HepG2 (cell line): Measurements from ENCODE around the gene TK2. TPM values are rescaled to one million over a fixed set of nuclear protein-coding genes. Genes with fewer than 3 reads are reported as not detected.
A peak's percentile ranks its signal among the peaks of the same experiment; 100 is the strongest.

ENCODE experiments used
- BHLHE40 ChIP-seq: IDR thresholded peaks from 2 replicates; pipeline ENCODE4 v1.6.1; 2011; ENCODE audit warnings: low read length, improper control_type of control experiment
- CHD4 ChIP-seq: fragments of 200-600 bp; sonication (generic); IDR thresholded peaks from 2 replicates; pipeline ENCODE4 v1.7.0; 2017; ENCODE audit warnings: mild to moderate bottlenecking, low read length, borderline replicate concordance
- ERF ChIP-seq: IDR thresholded peaks from 2 replicates; pipeline ENCODE4 v1.6.1; 2018; ENCODE audit warnings: missing biosample characterization, missing genetic modification reagents
- FOSL2 ChIP-seq: sonication (generic); formaldehyde crosslinking; IDR thresholded peaks from 2 replicates; pipeline ENCODE4 v1.4.0; 2020; ENCODE audit warnings: missing genetic modification reagents
- HHEX ChIP-seq: IDR thresholded peaks from 2 replicates; pipeline ENCODE4 v1.6.1; 2016; ENCODE audit warnings: control low read depth
- SMARCE1 ChIP-seq: fragments of 450-650 bp; IDR thresholded peaks from 2 replicates; pipeline ENCODE4 v1.6.1; 2017; ENCODE audit warnings: borderline replicate concordance
- SP4 ChIP-seq: sonication (generic); formaldehyde crosslinking; IDR thresholded peaks from 2 replicates; pipeline ENCODE4 v1.8.1; 2023; ENCODE audit warnings: mild to moderate bottlenecking, missing genetic modification reagents
- SRF ChIP-seq: IDR thresholded peaks from 2 replicates; pipeline ENCODE4 v1.6.1; 2011; ENCODE audit warnings: mild to moderate bottlenecking, low read depth, low read length, moderate library complexity
- ZNF564 ChIP-seq: sonication (generic); formaldehyde crosslinking; IDR thresholded peaks from 2 replicates; pipeline ENCODE4 v1.8.1; 2023; ENCODE audit warnings: mild to moderate bottlenecking, missing genetic modification reagents
- polyA plus RNA-seq, 8 experiments: library from polyadenylated mRNA; depleted of rRNA in 3 of 8; stranded (reverse) in 7 of 8; unstranded in 1 of 8; fragments of >200 nt; fragmentation: Illumina TruSeq in 4 of 8; extraction: Trizol in 4 of 8; gene quantifications; 2 replicates each; pipeline versions ENCODE4 v1.2.1 to v1.2.3, GENCODE V29; 2011 to 2016; ENCODE audit warnings: low read depth in 4 of 8, missing spikeins in 1 of 8, mixed read lengths in 1 of 8; ENCODE audit not compliant: insufficient read depth in 1 of 8
- total RNA-seq, 5 experiments: library from RNA; depleted of rRNA; stranded (reverse); fragments of >200 nt; fragmentation: Illumina TruSeq; extraction: Trizol; gene quantifications; 2 replicates each; pipeline ENCODE4 v1.2.3, GENCODE V29; 2016; ENCODE audit warnings: low read depth in 1 of 5
- TF ChIP-seq, protein P1 (sequence below): sonication (generic); formaldehyde crosslinking; IDR thresholded peaks from 2 replicates; pipeline ENCODE4 v1.9.0; 2021; ENCODE audit warnings: missing genetic modification reagents, borderline replicate concordance
- TF ChIP-seq, protein P2 (sequence below), 2 experiments: sonication (generic) in 1 of 2; formaldehyde crosslinking in 1 of 2; IDR thresholded peaks; 2 replicates each; pipeline versions ENCODE4 v1.5.1 to v1.6.1; 2011 to 2020; ENCODE audit warnings: borderline replicate concordance in 1 of 2, low read depth in 1 of 2, low read length in 1 of 2, mild to moderate bottlenecking in 1 of 2, missing genetic modification reagents in 1 of 2, moderate library complexity in 1 of 2
- TF ChIP-seq, protein P3 (sequence below): sonication (generic); formaldehyde crosslinking; IDR thresholded peaks from 2 replicates; pipeline ENCODE4 v1.5.0; 2020; ENCODE audit warnings: mild to moderate bottlenecking, missing genetic modification reagents

TK2 gene
- total and polyA plus RNA-seq, 2 of the 13 experiments (the other 11 are each of a cell fraction or from before 2014, with no cell fraction given): 18.7 to 21.0 TPM

DNA sequence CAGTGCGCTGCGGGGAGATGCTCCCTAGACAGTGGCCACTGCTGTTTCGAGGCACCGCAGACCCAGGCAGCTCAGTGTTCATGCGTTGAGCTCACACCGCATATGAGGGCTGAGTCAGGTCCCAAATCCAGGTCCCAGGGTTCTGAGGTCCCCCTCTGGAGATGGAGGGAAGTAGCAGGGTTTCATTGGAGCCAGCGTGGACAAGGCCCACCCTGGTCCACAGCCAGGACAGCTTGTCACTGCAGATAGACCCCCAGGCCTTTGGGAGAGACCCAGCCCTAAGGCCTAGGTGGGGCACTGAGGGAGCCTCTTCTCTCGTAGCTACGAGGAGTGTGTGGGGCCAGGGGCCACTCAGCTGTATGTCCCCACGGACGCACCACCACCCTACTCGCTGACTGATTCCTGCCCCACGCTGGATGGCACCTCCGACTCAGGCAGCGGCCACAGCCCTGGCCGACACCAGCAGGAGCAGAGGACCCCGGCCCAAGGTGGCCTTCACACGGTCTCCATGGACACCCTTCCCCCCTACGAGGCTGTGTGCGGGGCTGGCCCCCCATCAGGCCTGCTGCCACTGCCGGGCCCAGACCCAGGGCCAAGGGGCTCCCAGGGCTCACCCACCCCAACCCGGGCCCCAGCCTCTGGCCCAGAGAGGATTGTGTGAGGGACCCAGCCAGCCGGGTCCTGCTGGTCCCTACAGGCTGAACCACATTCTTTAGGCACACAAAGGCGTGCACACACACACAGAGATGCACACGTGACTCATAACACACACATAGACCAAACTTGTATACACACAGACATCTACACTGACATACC, 69.4 kb downstream of the TK2 start (continued):
- TF ChIP-seq FOSL2 (CRISPR knock-in tag) (no peak), CHD4 (no peak), SP4 (no peak), ERF (CRISPR knock-in tag) (no peak), SMARCE1 (no peak), SRF (no peak), HHEX (CRISPR knock-in tag) (no peak), BHLHE40 (peak; percentile 74), ZNF564 (CRISPR knock-in tag) (no peak)
- TF ChIP-seq, protein P1, sequence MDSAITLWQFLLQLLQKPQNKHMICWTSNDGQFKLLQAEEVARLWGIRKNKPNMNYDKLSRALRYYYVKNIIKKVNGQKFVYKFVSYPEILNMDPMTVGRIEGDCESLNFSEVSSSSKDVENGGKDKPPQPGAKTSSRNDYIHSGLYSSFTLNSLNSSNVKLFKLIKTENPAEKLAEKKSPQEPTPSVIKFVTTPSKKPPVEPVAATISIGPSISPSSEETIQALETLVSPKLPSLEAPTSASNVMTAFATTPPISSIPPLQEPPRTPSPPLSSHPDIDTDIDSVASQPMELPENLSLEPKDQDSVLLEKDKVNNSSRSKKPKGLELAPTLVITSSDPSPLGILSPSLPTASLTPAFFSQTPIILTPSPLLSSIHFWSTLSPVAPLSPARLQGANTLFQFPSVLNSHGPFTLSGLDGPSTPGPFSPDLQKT (CRISPR knock-in tag): 0 out of 2 replicates have a peak, but pooled peaks have one; percentile 29
- TF ChIP-seq, protein P2, sequence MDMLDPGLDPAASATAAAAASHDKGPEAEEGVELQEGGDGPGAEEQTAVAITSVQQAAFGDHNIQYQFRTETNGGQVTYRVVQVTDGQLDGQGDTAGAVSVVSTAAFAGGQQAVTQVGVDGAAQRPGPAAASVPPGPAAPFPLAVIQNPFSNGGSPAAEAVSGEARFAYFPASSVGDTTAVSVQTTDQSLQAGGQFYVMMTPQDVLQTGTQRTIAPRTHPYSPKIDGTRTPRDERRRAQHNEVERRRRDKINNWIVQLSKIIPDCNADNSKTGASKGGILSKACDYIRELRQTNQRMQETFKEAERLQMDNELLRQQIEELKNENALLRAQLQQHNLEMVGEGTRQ (IDR thresholded peaks at IDR 0.05; ENCODE audit: low read depth, low read length): peak; percentile 56; the same call in 1 of the 2 replicates
- TF ChIP-seq, protein P2 (CRISPR knock-in tag; IDR thresholded peaks at IDR 0.05; ENCODE audit: borderline replicate concordance): no peak; the same call in 1 of the 2 replicates
- TF ChIP-seq, protein P3, sequence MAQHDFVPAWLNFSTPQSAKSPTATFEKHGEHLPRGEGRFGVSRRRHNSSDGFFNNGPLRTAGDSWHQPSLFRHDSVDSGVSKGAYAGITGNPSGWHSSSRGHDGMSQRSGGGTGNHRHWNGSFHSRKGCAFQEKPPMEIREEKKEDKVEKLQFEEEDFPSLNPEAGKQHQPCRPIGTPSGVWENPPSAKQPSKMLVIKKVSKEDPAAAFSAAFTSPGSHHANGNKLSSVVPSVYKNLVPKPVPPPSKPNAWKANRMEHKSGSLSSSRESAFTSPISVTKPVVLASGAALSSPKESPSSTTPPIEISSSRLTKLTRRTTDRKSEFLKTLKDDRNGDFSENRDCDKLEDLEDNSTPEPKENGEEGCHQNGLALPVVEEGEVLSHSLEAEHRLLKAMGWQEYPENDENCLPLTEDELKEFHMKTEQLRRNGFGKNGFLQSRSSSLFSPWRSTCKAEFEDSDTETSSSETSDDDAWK: no peak
